HG03135 (cell line): Measurements from ENCODE around the gene STT3B.
A peak's percentile ranks its signal among the peaks of the same experiment; 100 is the strongest.
"Not testable (repeated sequence)": the region's sequence is repeated elsewhere in the genome, so short reads cannot be mapped to it uniquely, and the experiment has no call there.

Experiments
- ATAC-seq: cut with Tn5 transposase; IDR thresholded peaks from one replicate; pipeline ENCODE4 v1.9.1; 2021; ENCODE audit warnings: mild to moderate bottlenecking, moderate library complexity; ENCODE audit not compliant: unreplicated experiment

STT3B gene

DNA sequence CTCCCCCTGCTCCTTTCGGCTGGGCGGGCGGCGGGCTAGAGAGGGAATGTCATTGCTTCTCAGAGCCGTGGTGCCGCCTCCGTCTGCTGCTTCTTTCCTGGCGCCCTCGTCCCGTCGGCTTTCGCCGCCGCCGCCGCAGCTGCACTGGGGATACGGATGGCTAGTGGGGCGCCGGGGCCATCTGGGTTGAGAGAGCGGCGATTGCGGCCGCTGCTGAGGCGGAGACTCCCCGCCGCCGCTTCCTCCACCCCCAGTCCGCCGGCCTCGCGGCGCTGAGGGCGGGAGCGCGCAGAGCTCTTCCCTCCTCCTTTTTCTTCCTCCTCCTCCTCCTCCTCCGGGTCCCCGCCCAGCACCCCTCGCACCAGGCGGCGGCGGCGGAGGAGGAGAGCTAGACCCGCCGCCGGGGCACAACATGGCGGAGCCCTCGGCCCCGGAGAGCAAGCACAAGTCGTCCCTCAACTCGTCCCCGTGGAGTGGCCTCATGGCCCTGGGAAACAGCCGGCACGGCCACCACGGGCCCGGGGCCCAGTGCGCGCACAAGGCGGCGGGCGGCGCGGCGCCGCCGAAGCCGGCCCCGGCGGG is at the start of gene STT3B:
Gene STT3B, plus strand, starts transcription at position 339 of the 582 bp plus-strand sequence. Its CDS starts 74 bp downstream, at position 413.
- ATAC-seq: peak; percentile 50

DNA sequence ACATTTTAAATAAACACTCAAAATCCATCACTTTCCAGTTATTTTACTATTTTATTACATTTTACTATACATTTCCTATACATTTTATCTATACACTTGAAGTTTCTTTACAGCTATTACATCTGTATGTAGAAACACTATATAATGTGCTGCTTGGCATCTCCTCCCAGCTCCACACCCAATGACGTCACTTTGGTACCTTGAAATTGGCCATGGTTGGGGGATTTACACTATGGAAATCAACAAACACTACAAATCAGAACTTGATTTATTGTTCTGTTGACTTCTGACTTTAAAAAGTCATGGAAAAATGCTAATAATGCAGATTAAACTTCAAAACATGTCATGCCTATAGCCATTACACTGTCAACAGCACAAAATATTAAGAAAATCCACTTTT is 48.9 kb upstream of the STT3B start:
- no peak for ATAC-seq

DNA sequence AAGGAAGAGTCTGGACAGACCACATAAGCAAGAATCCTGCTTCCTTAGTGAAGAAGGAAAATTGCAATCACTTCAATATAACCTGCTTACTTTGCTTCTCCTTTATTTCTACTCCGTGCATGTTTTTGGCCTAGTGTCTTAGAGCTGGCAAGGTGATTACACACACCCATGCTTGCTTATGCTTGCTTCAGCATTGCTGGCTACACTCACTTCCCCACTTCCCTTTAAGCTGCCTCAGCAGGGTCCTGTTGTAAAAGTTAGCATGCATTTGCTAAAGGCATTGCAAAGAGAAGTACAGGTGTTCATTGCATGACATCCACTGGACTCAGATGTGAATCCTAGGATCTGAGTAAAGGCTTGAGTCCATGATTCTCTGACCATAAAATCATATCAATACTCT is 47.5 kb upstream of the STT3B start:
- no peak for ATAC-seq

DNA sequence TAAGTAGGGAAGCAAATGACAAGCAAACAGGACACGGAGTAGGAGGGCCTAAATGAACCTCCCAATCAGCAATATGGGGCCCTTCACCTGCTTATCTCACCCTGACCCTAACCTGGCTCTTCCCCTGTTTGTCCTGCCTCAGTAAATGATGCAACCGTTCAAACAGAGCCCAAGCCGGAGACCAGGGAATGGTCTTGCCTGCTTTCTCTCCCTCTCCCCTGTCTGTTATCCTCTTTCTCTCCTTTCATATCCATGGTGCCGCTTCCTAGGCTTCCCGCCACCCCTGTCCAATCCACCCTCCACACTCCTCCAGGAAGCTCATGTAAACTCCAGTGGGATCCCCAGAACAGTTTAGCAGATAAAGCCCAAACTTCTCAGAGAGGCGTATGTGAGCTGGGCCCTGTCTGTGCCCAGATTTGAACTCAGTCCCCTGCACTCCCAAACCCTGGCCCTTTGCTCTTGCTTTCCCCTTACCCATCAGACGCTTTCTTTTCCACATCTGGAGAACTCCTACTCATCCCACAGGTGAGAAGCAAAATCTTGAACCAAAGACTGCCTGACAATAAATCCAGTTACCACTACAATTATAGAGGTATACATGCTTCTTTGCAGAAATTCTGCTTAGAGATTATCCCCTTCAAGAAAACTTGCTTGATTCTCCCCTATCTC is 45.7 kb upstream of the STT3B start:
- no peak for ATAC-seq

DNA sequence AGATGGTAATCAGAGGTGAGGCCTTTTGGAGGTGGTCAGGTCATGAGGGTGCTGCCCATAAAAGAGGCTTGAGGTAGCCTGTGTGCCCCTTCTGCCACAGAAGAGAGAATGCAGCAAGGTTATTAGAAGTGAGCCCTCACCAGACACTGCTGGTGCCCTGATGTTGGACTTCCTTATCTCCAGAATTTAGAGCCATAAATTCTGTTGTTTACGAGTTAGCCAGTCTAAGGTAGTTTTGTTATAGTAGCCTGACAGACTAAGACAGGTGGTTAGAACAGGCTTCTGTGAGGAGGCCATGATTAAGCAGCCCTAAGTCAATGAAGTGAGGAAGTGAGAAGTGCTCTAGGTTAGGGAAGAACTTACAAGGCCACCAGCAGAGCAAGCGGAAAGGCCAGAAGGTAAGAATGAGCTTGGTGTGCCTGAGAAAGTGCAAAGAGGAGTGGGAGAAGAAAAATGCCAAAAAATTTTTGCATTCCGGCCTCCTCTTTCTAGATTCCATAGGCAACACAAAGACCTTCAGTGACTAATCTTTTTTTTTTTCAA is 44.2 kb upstream of the STT3B start:
- ATAC-seq: no peak

DNA sequence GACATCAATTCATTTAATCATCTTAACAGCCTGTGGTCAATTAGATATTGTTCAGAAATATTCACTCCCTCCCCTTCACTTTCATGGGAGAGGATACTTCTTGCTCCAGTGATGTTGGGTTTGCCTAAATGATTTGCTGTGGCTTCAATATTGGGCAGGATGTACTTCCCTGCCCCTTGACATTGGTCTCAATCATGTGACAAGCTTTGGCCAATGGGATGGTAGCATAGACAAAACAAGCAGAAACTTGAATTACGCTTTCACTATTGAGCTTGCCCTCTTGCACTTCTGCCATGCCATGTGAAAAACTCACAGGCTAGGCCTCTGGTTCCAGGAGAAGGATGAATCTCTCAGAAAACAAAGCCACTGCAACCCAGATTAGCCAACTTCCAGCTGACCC is 42.2 kb upstream of the STT3B start:
- no peak for ATAC-seq

DNA sequence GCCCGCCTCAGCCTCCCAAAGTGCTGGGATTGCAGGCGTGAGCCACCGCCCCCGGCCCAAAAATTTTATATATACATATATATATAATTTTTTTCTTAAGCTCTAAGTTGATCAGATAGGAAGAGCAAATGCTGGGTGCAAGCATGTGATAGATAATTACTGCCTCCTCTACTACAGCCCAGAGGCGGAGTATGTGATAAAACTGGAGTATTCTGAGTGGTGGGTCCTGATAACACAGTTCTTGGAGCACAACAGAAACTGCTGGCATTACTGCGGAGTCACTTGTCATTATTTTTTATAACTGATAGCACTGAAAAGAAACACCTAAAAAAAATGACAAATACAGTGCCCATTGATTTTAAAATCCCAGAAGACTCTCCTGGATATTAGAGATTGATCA is 41.1 kb upstream of the STT3B start:
- ATAC-seq: no peak

DNA sequence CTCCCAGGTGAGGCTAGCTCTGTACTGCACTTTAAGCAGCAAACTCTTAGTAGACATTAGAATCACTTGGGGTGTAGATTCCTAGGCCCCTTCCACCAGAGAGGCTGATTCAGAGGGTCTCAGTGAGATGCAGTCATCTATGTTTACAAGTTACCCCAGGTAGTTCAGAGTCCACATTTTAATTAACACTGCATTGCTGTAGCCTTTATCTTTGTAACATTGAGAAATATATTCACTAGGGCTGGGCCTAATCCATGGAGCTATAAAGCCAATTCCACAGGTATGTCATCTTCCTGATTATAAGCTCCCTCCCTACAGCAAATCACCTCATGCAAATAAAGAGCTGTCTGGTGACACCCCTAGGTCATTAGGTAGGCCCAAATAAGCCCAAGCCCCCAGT is 39.6 kb upstream of the STT3B start:
- ATAC-seq: no peak

DNA sequence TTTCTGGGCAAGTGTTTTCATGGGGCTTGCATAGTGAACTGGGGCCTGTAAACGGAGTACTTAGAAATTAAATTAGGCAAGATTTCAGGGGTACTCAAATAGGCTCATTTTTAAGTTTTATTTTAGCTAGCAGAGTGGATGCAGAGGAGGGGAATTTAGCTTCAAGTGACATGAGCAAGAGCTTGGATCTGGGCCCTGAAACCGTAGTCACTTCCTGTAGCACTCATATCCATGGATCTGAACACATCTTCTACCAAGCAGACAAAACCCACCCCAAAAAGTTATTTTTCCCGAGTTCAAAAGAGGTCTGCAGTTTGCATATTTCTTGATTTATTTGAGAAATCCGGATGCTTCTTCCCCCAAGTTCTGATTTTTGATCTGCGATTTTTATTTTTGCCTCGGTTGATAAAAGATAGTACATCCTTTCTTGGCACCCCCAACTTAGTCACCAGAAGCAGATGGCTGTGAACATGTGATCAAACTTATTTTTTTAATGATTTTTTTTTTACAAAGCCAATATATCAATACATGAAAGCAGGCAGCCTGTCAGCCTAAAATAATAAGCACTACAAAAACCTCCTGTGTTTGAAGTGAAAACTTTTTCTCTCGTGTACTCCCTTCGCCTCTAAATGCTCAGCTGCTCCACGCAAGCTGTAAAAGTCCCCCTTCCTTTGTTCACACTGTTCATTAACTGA is 36.6 kb upstream of the STT3B start:
- ATAC-seq: no peak

DNA sequence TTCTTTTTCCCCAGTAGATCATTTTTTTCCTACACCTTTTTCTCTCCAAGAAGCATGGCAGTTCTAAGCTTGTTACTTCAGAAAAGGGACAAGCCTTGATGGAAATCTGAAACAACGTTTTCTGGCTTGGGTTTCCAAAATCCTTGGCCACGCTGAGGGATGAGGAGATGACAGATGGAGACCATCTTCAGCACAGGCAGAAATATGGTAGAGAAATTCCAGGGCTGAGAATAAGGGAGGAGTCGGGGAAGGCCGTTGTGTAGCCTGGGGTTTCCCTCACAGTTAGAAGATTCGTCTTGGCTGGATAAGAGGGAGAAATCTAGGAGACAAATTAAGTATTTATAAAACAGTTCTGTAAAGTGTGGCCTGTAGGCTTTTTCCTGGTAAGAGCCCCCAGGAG is 33.9 kb upstream of the STT3B start:
- no peak for ATAC-seq

DNA sequence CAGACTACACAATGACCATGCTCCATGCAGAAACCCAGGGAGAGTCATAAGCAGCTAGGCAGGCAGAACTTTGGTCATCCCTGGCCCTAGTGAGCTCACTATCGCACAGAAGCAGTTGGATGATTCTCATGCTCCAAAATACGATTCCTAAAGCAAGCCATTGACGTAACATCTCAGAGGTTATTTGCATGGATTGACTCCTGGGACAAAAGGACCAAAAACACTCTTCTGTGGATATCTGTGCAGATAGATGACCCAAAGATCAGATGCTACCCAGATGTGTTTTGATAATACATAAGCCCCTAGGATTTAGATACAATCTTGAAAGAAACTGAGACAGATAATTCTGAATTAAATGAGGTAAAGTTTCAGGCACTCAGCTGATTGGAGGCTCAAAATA is 33.4 kb upstream of the STT3B start:
- ATAC-seq: no peak

DNA sequence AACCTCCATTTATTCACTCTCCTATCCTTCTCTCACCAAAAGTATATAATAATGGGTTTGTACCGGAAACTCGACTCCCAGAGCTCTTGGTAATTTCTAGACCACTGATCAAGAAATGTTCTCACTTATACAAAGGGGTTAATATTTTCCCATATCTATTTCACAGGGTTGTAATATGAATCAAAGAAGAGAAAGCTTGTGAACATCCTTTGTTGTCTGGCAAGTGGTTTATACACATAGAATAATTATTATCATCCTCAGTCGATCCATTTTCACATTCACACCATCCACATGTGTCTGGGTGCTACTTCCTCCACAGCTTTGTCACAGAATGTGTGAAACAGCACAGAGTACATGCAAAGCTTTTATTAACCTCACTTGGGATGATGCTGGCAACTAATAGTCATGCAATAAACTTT is 29.9 kb upstream of the STT3B start:
- no peak for ATAC-seq

DNA sequence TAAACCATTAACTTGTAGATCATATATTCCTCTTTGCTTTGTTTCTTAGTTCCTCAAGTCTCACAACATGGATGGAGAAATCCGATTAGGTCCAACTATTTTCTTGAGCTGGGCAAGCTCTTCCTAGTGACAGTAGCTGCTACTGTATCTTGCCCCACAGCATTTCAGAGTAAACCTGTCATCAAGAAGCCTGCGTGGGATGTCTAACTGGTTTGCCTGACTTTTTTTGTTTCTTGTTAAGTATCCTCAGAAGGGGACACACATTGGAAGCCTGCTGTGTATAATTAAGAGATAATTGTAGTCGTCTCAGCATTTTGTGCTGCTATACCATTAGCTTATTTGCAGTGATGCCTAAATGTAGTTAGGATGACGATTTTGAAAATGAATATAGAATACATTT is 29.3 kb upstream of the STT3B start:
- ATAC-seq: no peak

DNA sequence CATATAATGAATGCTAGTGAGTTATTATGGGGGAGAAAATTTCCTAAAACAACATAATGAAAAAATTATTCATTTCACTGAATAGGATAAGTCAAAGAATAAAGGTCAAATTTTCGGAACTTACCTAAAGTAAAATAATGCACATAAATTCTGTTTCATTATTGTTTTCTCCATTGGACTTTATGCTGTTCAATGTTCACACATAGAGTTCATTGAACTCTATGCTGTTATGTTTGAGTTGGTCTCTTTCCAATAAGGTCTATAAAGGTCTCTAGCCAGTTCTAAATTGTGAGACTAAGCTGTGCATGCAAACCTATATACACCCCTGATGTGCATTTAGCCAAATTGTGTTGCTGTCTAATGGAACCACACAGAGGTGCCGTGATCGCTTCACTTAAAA is 28.5 kb upstream of the STT3B start:
- no peak for ATAC-seq

DNA sequence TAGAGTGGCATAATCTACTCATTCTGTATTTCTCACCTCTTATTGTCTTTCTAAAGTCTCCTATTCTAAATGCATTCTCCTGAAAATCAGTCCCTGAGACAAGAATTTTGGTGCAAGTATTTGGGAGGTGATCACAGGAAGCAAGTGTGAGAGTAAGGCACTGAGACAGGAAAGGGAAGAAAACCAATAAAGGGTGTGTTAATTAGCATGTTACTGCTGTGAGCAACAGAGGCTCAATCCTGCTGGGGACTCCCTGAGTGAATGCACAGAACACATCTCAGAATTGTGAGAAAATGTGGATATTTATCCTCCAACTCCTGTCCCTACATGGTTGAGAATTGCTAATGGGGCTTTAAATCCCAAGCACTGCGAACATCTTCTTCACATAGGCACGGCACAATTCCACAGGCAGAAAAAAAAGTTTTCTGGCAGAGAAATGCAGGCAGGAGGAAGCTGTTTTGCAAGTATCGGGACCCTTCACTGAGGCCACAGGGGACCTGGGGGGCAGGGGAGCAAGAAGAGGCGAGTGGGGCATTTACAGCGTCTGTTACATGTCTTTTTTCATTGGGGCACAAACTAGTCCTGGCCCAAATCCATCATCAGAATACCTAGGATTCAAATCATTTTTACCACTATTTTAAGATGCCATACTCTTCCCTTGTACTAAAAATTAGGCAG is 27.2 kb upstream of the STT3B start:
- no peak for ATAC-seq

DNA sequence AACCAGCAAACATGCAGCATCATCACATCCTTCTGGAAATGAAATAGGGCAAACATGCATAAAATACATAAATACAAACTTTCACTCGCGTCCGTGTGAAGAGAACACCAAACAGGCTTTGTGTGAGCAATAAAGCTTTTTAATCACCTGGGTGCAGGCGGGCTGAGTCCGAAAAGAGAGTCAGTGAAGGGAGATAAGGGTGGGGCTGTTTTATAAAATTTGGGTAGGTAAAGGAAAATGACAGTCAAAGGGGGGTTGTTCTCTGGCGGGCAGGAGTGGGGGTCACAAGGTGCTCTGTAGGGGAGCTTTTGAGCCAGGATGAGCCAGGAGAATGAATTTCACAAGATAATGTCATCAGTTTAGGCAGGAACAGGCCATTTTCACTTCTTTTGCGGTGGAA is 26.2 kb upstream of the STT3B start:
- ATAC-seq: not testable (repeated sequence)

DNA sequence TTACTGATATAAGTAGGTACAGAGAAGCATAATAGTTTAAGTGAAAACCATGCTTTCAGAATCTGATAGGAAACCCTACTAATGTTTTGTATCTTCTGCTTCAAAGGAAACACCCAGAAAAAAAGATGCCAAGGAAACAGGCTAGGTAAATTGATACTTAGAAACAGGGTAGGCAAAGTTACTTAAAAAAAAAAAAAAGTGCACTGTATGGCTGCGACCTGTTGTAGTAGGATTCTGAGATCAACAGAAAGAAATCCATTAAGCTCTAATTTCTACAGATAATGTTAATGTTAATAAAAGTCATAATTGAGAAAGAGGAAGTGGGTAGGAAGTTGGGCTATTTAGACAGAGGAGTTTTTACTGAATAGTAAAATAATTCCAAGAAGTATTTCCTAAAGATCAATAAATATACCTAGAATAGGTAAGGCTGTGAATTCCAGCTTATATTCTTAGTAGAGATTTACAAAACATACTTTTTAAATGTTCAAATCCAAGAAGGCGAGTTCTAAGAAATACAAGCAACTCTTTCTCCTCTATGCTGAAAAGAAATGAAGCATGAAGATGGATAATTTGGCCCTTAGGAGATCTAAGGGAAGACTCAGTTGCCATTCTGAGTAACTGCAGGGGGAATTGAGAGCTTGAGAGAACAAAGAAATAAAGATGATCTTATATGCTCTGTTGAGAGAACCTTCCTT is 24.1 kb upstream of the STT3B start:
- no peak for ATAC-seq

DNA sequence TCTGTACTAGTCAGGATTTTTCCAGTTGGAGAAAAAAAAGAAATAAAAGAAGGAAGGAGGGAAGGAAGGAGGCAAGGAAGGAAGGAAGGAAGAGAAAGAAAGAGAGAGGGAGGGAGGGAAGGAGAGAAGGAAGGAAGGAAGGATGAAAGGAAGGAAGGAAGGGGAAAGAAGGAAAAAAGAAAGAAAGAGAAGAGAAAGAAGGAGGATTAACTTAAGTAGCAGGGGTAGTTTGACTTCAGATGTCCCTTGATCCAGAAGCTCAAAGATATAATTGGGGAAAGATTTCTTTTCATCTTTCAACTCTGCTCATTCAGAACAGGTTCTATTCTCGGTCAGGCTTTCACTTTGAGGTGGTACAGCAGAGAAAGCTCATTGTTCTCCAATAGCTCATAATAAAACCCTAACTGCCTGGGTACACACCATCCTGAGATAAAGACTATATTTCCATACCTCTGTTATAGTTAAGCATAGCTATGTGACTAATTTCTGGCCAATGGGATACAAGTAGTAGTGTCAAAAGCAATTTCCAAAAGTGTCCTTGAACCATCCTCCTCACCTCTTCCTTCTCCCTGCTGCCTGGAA is 23.5 kb upstream of the STT3B start:
- ATAC-seq: no peak

DNA sequence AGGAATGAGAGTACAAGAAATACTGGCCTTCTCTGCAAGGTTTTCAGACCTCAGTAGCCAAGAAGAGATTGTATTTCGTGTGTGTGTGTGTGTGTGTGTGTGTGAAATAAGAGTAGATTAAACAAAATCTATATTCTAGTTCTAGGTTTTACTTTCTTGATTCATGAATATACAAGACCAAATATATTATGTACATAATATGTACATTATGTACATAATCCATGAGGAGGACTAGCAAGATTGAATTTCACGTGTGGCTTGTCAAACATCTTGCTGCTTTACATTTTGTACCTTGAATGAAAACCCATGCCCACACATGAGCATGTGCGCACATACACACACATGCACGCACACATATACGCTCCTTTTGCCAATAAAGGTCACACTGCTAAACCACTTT is 18.2 kb upstream of the STT3B start:
- ATAC-seq: no peak

DNA sequence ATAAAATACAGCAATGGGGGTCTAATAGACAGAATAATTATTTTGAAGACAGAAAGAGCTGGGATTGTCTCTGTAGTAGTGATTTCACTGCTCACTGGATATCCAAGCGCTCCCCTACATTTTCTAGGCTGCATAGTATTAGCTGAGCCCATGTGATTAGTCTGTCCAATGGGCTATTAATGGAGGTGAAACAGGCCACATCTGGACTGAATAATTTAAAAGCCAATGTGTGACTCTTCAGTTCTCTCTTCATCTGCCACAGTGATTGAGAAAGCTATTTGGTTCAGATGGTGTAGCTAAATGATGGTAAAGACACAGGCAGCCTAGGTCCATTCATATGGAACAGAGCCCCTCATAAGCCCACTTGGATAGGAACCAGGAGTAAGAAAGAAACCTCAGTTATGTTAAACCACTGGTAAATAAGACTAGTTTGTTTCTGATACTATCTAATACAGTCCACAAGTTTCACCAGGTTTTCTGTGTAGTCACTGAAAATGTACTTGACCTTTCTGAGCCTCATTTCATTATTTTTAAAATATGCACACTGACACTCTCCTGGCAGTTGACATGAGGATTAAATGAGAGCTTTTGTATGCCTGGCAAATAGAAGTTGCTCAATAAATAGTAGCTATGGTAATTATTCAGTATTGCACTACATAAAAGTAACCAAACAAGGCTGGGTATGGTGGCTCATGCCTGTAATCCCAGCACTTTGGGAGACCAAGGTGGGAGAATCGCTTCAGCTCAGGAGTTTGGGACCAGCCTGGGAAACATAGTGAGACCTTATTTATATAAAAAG is 17.0 kb upstream of the STT3B start:
- no peak for ATAC-seq
